Stimulated activated naive CD8-positive, alpha-beta T cell treated with anti-CD3 and anti-CD28 coated beads, Interleukin-15, Interleukin-2, amounts not matched to agents 100 U/mL and 50 U/mL, for 24 hours (primary cell): ENCODE data around the gene LRRC2.
"Not testable (repeated sequence)": the region's sequence is repeated elsewhere in the genome, so short reads cannot be mapped to it uniquely, and the experiment has no call there.

Experiments
- ATAC-seq: fragments of 150-1000 bp; cut with Tn5 transposase; one replicate; pipeline ENCODE4 v1.10.0; 2021
- DNase-seq: peaks from one replicate; pipeline ENCODE4 v3.0.0; 2021

Gene LRRC2

GRCh38 chr3:46496746-46497555 is 69.2 kb downstream of the LRRC2 start:
- no peak for ATAC-seq
- peak; percentile 48 for DNase-seq

- DNase-seq (no peak), ATAC-seq (no peak)
Measured at GRCh38 chr3:46495901-46496456, 70.1 kb downstream of the LRRC2 start.

- not testable (repeated sequence) for DNase-seq, ATAC-seq
Measured at GRCh38 chr3:46494491-46494890, 71.6 kb downstream of the LRRC2 start.

GRCh38 chr3:46492890-46493547 is 73.1 kb downstream of the LRRC2 start:
- ATAC-seq (no peak), DNase-seq (no peak)

GRCh38 chr3:46491089-46492070 is 74.7 kb downstream of the LRRC2 start:
- DNase-seq (no peak), ATAC-seq (no peak)

- ATAC-seq = no peak
- DNase-seq = no peak
Measured at GRCh38 chr3:46490338-46491084, 75.6 kb downstream of the LRRC2 start.

- no peak for ATAC-seq
- DNase-seq = no peak
Measured at GRCh38 chr3:46489875-46490274, 76.2 kb downstream of the LRRC2 start.

- ATAC-seq (no peak), DNase-seq (no peak)
Measured at GRCh38 chr3:46489381-46489780, 76.7 kb downstream of the LRRC2 start.

GRCh38 chr3:46488735-46489361 is 77.3 kb downstream of the LRRC2 start:
- DNase-seq = peak; percentile 95
- ATAC-seq = peak; percentile 94

- DNase-seq (no peak), ATAC-seq (no peak)
Measured at GRCh38 chr3:46485779-46486175, 80.3 kb downstream of the LRRC2 start.

- DNase-seq (no peak), ATAC-seq (no peak)
Measured at GRCh38 chr3:46484911-46485778, 81.0 kb downstream of the LRRC2 start.

- DNase-seq (no peak), ATAC-seq (no peak)
Measured at GRCh38 chr3:46484388-46484787, 81.7 kb downstream of the LRRC2 start.

- ATAC-seq (no peak), DNase-seq (no peak)
Measured at GRCh38 chr3:46483825-46484224, 82.3 kb downstream of the LRRC2 start.

- no peak for ATAC-seq
- DNase-seq = no peak
Measured at GRCh38 chr3:46482632-46483350, 83.3 kb downstream of the LRRC2 start.

- no peak for ATAC-seq
- DNase-seq = no peak
Measured at GRCh38 chr3:46481636-46482035, 84.5 kb downstream of the LRRC2 start.

GRCh38 chr3:46480491-46481195 is 85.5 kb downstream of the LRRC2 start:
- ATAC-seq = no peak
- DNase-seq = no peak

- ATAC-seq (no peak), DNase-seq (no peak)
Measured at GRCh38 chr3:46479696-46480095, 86.4 kb downstream of the LRRC2 start.

- ATAC-seq = no peak
- no peak for DNase-seq
Measured at GRCh38 chr3:46479021-46479420, 87.1 kb downstream of the LRRC2 start.

- no peak for DNase-seq
- no peak for ATAC-seq
Measured at GRCh38 chr3:46478341-46478740, 87.8 kb downstream of the LRRC2 start.
